Ascending aorta (tissue), 2 donors: ENCODE data around the gene AOPEP. TPM values are rescaled to one million over a fixed set of nuclear protein-coding genes. Genes with fewer than 3 reads are reported as not detected.

ENCODE experiments used
- DNase-seq, 2 donors: peaks; one replicate each; pipeline ENCODE4 v3.0.0-alpha.2; 2019; ENCODE audit warnings: low spot score in 2 of 2
- H3K27ac ChIP-seq, 2 donors: fragments of 200-600 bp; sonication (generic); one replicate each; pipeline ENCODE4 v1.5.1; 2016 to 2017; ENCODE audit warnings: mild to moderate bottlenecking in 1 of 2
- H3K27me3 ChIP-seq: fragments of 200-600 bp; sonication (generic); one replicate; pipeline ENCODE4 v1.5.1; 2017
- H3K36me3 ChIP-seq, 2 donors: fragments of 200-600 bp; sonication (generic); one replicate each; pipeline ENCODE4 v1.5.1; 2016
- H3K4me1 ChIP-seq, 2 donors: fragments of 200-600 bp; sonication (generic); one replicate each; pipeline ENCODE4 v1.5.1; 2016 to 2017; ENCODE audit warnings: mild to moderate bottlenecking in 1 of 2
- H3K4me3 ChIP-seq, 2 donors: fragments of 200-600 bp; sonication (generic); one replicate each; pipeline ENCODE4 v1.5.1; 2016 to 2017; ENCODE audit warnings: mild to moderate bottlenecking in 1 of 2
- H3K9me3 ChIP-seq, 2 donors: fragments of 200-600 bp; sonication (generic); one replicate each; pipeline ENCODE4 v1.5.1; 2016
- intact Hi-C: fragments of 100-400 bp; cut with DNase I; formaldehyde crosslinking; loops from one replicate; pipeline ENCODE4 v1.15.1; 2023
- total RNA-seq: library from RNA; depleted of rRNA; stranded (reverse); fragments of >200 nt; gene quantifications from one replicate; pipeline ENCODE4 v1.1.0, GENCODE V29; 2016
- TF ChIP-seq, protein P1 (sequence below), 3 experiments: fragments of 200-600 bp in 2 of 3; fragments of 450-650 bp in 1 of 3; sonication (generic) in 2 of 3; IDR thresholded peaks; one replicate each; pipeline ENCODE4 v1.5.1; 2016 to 2019; ENCODE audit warnings: antibody characterized with exemption in 3 of 3, mild to moderate bottlenecking in 1 of 3, moderate library complexity in 1 of 3

The AOPEP gene
- total RNA-seq, 1 donor from 2014 or later: 333 TPM

DNA sequence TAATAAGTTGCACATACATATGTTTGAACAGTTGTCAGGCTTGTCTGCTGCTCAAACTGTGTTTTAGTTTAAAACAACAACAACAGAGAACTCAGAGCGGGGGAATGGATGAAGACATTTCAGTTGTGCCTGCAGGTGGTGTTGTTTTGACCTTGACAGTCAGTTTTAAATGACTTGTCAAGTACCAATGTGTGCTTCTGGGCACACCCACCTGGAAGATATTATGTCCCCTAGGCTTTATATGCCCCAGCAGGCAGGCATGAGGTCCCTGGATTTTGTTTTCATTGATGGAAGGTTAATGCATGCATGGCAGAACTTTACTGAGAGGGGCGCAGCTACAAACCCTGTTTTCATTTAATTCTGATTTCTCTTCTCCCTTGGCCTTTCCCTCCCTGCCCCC lies 84.6 kb downstream of the AOPEP start:
- Histone ChIP-seq H3K27ac (peak overlapping the region; percentile 94 to 96), H3K9me3 (no peaks in the 10 kb centered on the region), H3K27me3 (no peaks in the 10 kb centered on the region), H3K36me3 (peaks cover 0 to 3% of the 10 kb centered on the region in 2 donors), H3K4me3 (no peak overlapping the region), H3K4me1 (peaks cover 18 to 59% of the 10 kb centered on the region in 2 donors)
- no peak for DNase-seq
- intact Hi-C loops: no loop called here
- TF ChIP-seq, protein P1, sequence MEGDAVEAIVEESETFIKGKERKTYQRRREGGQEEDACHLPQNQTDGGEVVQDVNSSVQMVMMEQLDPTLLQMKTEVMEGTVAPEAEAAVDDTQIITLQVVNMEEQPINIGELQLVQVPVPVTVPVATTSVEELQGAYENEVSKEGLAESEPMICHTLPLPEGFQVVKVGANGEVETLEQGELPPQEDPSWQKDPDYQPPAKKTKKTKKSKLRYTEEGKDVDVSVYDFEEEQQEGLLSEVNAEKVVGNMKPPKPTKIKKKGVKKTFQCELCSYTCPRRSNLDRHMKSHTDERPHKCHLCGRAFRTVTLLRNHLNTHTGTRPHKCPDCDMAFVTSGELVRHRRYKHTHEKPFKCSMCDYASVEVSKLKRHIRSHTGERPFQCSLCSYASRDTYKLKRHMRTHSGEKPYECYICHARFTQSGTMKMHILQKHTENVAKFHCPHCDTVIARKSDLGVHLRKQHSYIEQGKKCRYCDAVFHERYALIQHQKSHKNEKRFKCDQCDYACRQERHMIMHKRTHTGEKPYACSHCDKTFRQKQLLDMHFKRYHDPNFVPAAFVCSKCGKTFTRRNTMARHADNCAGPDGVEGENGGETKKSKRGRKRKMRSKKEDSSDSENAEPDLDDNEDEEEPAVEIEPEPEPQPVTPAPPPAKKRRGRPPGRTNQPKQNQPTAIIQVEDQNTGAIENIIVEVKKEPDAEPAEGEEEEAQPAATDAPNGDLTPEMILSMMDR (IDR thresholded peaks at IDR 0.05): no peak

DNA sequence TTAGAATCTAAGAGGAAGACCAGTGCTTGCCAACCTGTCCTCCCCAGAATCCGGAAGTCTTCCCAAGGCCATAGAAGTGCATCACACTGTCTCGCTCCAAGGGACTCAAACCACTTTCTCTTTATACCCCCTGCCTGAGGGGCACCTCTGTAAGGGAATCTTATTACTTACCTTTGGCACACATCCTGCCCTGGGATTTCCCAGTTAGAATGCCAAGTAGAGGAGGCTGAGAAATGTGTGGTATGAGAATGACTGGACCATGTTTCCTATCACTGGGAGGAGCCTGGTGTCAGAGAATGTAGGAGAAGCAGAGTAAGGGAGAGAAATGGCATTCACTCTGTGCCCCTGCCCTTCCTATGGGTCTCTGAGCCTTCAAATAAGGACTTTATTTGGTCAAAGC lies 85.8 kb downstream of the AOPEP start:
- peaks cover 0 to 3% of the 10 kb centered on the region in 2 donors for H3K36me3 ChIP-seq
- TF ChIP-seq, protein P1 (IDR thresholded peaks at IDR 0.05): no peak
- DNase-seq: no peak
- no peaks in the 10 kb centered on the region for H3K9me3 ChIP-seq
- peak overlapping the region; percentile 51 to 96 for H3K27ac ChIP-seq
- no peak overlapping the region for H3K4me3 ChIP-seq
- intact Hi-C loops: no loop called here
- no peaks in the 10 kb centered on the region for H3K27me3 ChIP-seq
- peaks cover 11 to 48% of the 10 kb centered on the region in 2 donors for H3K4me1 ChIP-seq

DNA sequence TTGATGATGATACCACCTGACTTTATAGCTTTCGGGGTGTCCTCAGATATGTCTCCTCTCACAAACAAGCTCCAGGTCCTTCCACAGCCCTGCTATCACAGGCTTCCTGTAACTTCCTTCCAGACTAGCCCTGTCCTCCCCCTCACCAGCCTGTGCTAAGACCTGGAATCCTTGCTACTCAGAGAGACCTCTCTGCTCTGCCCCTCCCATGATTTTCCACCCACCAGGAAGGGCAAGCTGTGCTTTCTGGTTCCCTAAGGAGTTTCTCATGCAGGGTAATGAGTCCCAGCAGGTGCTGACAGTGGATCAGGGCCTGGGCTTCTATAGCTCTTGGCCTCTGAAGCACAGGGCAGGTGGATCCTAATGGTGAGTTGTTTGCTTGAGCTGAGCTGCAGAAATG lies 86.9 kb downstream of the AOPEP start:
- Histone ChIP-seq H3K4me3 (no peak overlapping the region), H3K4me1 (peaks cover 5 to 46% of the 10 kb centered on the region in 2 donors), H3K27me3 (no peaks in the 10 kb centered on the region), H3K36me3 (peaks cover 0 to 3% of the 10 kb centered on the region in 2 donors), H3K27ac (peak overlapping the region in 1 of 2 donors; percentile 20), H3K9me3 (no peaks in the 10 kb centered on the region)
- DNase-seq: no peak
- TF ChIP-seq, protein P1 (IDR thresholded peaks at IDR 0.05): no peak
- intact Hi-C loops: no loop called here

DNA sequence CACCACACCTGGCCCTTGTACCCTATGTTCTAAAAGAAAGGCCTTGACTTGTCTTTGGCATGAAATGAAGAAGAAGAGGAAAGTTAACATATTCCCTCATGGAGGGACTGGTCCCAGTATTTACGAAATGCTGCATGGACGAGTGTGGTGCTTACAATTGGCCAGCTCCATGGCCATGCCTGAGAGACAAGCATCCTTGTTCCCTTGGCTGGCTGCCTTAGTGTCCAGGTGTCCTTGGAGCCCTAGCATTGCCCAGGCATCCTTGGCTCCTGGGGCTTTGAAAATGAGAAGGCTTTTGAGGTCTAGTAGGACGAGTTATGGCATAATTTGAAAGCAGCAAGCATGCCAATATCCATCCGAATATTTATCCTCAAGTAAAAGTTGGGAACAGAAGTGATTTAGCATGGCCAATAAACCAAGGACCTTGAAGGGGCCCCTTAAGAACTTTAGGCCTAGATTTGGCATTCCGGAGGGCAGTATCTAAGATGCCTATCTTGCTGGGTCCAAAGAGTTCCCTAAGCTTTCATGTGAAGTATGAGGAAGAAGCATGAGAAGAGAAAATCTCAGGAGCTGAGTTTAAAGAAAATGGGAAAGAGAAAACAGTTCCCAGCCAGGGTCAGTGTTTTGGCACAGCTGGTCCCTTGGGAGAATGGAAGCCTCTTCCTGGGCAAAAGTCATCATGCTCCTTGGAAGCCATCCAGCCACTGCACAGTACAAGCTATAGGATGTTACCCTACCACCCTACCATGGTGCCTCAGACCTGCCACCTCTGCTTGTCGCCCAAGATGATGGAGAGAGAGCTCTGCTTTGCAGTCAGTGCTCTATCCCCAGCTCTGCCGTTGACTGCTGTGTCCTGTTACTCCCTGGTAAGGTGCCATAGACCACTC lies 91.0 kb downstream of the AOPEP start:
- TF ChIP-seq, protein P1 (IDR thresholded peaks at IDR 0.05): no peak
- DNase-seq: no peak
- no peaks in the 10 kb centered on the region for H3K9me3 ChIP-seq
- H3K4me3 ChIP-seq: no peak overlapping the region
- no peaks in the 10 kb centered on the region for H3K36me3 ChIP-seq
- peaks cover 0 to 25% of the 10 kb centered on the region in 2 donors for H3K4me1 ChIP-seq
- intact Hi-C loops: no loop called here
- no peaks in the 10 kb centered on the region for H3K27me3 ChIP-seq
- H3K27ac ChIP-seq: peak overlapping the region; percentile 79 to 81

DNA sequence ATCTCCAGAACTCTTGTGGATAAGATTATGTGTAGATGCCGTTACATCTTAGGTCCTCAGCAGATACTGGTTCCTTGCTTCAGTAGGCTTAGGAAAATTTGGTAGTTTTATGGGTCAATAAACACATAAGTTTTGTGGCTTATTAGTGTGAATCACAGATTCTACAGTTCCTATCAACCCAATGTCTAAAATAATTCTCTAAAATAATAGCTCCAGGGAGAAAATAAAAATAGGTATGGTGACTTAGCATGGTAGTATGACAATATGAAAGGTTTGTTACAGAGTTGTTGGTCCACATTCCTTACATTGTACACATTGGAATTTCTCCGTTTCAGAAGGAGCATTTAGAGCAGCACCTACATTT lies 91.7 kb downstream of the AOPEP start:
- DNase-seq: no peak
- no peaks in the 10 kb centered on the region for H3K27me3 ChIP-seq
- TF ChIP-seq, protein P1 (IDR thresholded peaks at IDR 0.05): no peak
- no peak overlapping the region for H3K4me3 ChIP-seq
- intact Hi-C loops: no loop called here
- H3K36me3 ChIP-seq: no peaks in the 10 kb centered on the region
- no peaks in the 10 kb centered on the region for H3K9me3 ChIP-seq
- H3K27ac ChIP-seq: peak overlapping the region; percentile 79 to 81
- peaks cover 0 to 29% of the 10 kb centered on the region in 2 donors for H3K4me1 ChIP-seq
